A673 (cell line): ENCODE data around the gene TTC28. TPM values are rescaled to one million over a fixed set of nuclear protein-coding genes. Genes with fewer than 3 reads are reported as not detected.
A peak's percentile ranks its signal among the peaks of the same experiment; 100 is the strongest.
"Not testable (repeated sequence)": the region's sequence is repeated elsewhere in the genome, so short reads cannot be mapped to it uniquely, and the experiment has no call there.

ENCODE experiments used
- BruUV-seq: library from RNA; stranded (reverse); fragments of 400-500 nt; replicated peaks from 2 replicates; lab custom pipeline; 2021; lab: Mats Ljungman, UMichigan
- CTCF ChIA-PET: fragments of 300-600 bp; sonication (Branson Sonifier 250); formaldehyde crosslinking; loops from one replicate; lab custom pipeline; 2022; ENCODE audit warnings: antibody characterized with exemption; lab: Charles Lee
- POLR2A ChIA-PET: fragments of 300-600 bp; sonication (Branson Sonifier 250); formaldehyde crosslinking; loops from one replicate; lab custom pipeline; 2022; ENCODE audit warnings: antibody characterized with exemption; ENCODE audit not compliant: low non-redundant PET; lab: Charles Lee
- DNase-seq: peaks from one replicate; pipeline ENCODE4 v3.0.0-alpha.2; 2015; ENCODE audit warnings: low spot score
- H3K27ac ChIP-seq: fragments of 200-600 bp; sonication (generic); 2 replicates; pipeline ENCODE4 v1.5.1; 2016; ENCODE audit warnings: mixed run types, low read depth, mild to moderate bottlenecking, mixed read lengths, antibody characterized with exemption, low read length; ENCODE audit not compliant: poor library complexity, severe bottlenecking
- H3K27me3 ChIP-seq: fragments of 200-600 bp; sonication (generic); replicated peaks from 2 replicates; pipeline ENCODE4 v1.6.1; 2017; ENCODE audit warnings: mixed run types, low read depth, mild to moderate bottlenecking, mixed read lengths, antibody characterized with exemption, low read length; ENCODE audit not compliant: insufficient read depth, poor library complexity
- H3K36me3 ChIP-seq: fragments of 200-600 bp; sonication (generic); 2 replicates; pipeline ENCODE4 v1.6.1; 2016; ENCODE audit warnings: mixed run types, mild to moderate bottlenecking, mixed read lengths, antibody characterized with exemption, low read length; ENCODE audit not compliant: insufficient read depth, poor library complexity, severe bottlenecking
- H3K4me1 ChIP-seq: fragments of 200-600 bp; sonication (generic); 2 replicates; pipeline ENCODE4 v1.6.1; 2017; ENCODE audit warnings: mixed run types, mild to moderate bottlenecking, mixed read lengths, antibody characterized with exemption, low read length; ENCODE audit not compliant: insufficient read depth, poor library complexity, severe bottlenecking
- H3K4me3 ChIP-seq: fragments of 200-600 bp; sonication (generic); 2 replicates; pipeline ENCODE4 v1.5.1; 2016; ENCODE audit warnings: low read depth, mixed run types, mild to moderate bottlenecking, mixed read lengths, low read length; ENCODE audit not compliant: poor library complexity, severe bottlenecking
- H3K9me3 ChIP-seq: fragments of 200-600 bp; sonication (generic); 2 replicates; pipeline ENCODE4 v1.6.1; 2016; ENCODE audit warnings: mixed run types, low read depth, mild to moderate bottlenecking, mixed read lengths, antibody characterized with exemption, low read length; ENCODE audit not compliant: poor library complexity, severe bottlenecking
- EZH2 ChIP-seq: fragments of 200-600 bp; sonication (generic); IDR thresholded peaks from 2 replicates; pipeline ENCODE4 v1.6.1; 2017; ENCODE audit warnings: borderline replicate concordance, low read depth, mild to moderate bottlenecking, mixed read lengths, antibody characterized with exemption, low read length; ENCODE audit not compliant: poor library complexity, severe bottlenecking
- intact Hi-C: fragments of 100-400 bp; cut with micrococcal nuclease; formaldehyde crosslinking; loops from one replicate; pipeline ENCODE4 v1.10.0; 2022; ENCODE audit not compliant: unreplicated experiment
- total RNA-seq: library from RNA; stranded (reverse); gene quantifications from 2 replicates; pipeline ENCODE4 v1.2.3, GENCODE V29; 2021
- TF ChIP-seq, protein P1 (sequence below): fragments of 300-800, 200-600 bp; sonication (generic); conservative IDR thresholded peaks from 2 replicates; pipeline ENCODE4 v1.5.1; 2017; ENCODE audit warnings: low read depth, mild to moderate bottlenecking, antibody characterized with exemption, low read length, moderate library complexity, mixed read lengths

TTC28 gene
- total RNA-seq, 1 experiment from 2014 or later, result 48.7 TPM

DNA sequence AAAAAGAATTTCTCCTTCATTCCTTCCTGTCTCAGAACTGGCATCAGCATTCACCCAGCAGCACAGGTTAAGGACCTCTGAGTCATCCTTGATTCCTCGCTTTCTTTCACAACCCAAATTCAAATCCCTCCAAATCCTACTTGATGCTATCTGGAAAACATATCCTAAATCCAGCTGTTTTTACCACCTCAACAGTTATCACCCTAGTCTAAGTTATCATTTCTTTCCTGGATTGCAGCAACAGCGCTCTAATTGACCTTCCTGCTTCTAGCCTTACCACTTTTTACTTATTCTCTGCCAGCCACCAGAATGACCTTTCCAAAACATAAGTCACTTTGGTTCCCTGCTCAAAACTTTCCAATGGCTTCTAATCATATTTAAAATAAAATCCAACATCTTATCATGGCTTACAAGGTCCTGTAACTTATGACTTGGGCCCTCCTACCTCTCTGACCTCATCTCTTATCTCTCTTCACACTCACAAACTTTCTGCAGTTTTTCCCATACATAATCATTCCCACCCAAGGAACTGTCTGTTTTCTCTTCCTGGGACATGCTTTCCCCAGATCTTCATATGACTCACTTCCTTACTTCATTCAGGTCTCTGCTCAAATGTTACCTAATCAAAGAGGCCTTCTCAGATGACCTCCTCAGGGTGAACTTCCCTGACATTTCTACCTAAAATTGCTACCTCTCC, 119.4 kb downstream of the TTC28 start:
- BruUV-seq, result no TSS peak
- Histone ChIP-seq H3K27me3 (no peaks in the 10 kb centered on the region), H3K9me3 (no peaks in the 10 kb centered on the region), H3K27ac (no peak overlapping the region), H3K4me3 (no peak overlapping the region), H3K36me3 (no peaks in the 10 kb centered on the region), H3K4me1 (no peaks in the 10 kb centered on the region)
- DNase-seq, result peak; percentile 17
- intact Hi-C loops, result no loop called here
- ChIA-PET POLR2A (no interaction called here), CTCF (no interaction called here)
- no peak for TF ChIP-seq EZH2
- TF ChIP-seq, protein P1, sequence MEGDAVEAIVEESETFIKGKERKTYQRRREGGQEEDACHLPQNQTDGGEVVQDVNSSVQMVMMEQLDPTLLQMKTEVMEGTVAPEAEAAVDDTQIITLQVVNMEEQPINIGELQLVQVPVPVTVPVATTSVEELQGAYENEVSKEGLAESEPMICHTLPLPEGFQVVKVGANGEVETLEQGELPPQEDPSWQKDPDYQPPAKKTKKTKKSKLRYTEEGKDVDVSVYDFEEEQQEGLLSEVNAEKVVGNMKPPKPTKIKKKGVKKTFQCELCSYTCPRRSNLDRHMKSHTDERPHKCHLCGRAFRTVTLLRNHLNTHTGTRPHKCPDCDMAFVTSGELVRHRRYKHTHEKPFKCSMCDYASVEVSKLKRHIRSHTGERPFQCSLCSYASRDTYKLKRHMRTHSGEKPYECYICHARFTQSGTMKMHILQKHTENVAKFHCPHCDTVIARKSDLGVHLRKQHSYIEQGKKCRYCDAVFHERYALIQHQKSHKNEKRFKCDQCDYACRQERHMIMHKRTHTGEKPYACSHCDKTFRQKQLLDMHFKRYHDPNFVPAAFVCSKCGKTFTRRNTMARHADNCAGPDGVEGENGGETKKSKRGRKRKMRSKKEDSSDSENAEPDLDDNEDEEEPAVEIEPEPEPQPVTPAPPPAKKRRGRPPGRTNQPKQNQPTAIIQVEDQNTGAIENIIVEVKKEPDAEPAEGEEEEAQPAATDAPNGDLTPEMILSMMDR, result no peak

DNA sequence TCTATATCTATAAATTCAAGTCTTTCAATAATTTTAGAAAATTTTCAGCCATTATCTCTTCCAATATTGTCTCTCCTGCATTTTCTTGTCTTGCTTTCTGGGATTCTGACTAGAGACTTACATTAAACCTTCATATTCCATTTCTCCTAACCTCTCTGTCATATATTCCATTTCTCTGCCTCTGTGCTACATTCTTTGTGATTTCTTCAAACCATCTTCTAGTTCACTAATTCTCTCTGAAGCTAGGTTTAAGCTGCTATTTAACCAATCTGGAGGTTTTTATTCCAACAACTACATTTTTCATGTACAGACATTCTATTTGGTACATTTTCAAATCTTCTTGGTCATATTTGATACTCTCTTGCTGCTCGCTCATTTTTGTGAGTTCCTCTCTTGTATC, 122.5 kb downstream of the TTC28 start:
- Histone ChIP-seq H3K9me3 (no peaks in the 10 kb centered on the region), H3K36me3 (no peaks in the 10 kb centered on the region), H3K27ac (no peak overlapping the region), H3K4me1 (no peaks in the 10 kb centered on the region), H3K4me3 (no peak overlapping the region), H3K27me3 (no peaks in the 10 kb centered on the region)
- CTCF ChIA-PET, result interaction anchor here (0.6 kb wide), 1 partner anchor 68 kb away, joined by 3 read pairs; no protein-coding TSS in a partner anchor
- TF ChIP-seq EZH2, result no peak
- BruUV-seq, result no TSS peak
- no peak for DNase-seq
- intact Hi-C loops, result no loop called here
- POLR2A ChIA-PET, result no interaction called here

DNA sequence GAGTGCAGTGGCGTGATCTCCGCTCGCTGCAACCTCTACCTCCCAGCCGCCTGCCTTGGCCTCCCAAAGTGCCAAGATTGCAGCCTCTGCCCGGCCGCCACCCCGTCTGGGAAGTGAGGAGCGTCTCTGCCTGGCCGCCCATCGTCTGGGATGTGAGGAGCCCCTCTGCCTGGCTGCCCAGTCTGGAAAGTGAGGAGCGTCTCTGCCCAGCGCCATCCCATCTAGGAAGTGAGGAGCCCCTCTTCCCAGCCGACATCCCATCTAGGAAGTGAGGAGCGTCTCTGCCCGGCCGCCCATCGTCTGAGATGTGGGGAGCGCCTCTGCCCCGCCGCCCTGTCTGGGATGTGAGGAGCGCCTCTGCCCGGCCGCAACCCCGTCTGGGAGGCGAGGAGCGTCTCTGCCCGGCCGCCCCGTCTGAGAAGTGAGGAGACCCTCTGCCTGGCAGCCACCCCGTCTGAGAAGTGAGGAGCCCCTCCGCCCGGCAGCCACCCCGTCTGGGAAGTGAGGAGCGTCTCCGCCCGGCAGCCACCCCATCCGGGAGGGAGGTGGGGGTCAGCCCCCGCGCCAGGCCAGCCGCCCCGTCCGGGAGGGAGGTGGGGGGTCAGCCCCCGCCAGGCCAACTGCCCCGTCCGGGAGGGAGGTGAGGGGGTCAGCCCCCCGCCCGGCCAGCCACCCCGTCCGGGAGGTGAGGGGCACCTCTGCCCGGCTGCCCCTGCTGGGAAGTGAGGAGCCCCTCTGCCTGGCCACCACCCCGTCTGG, 126.4 kb downstream of the TTC28 start:
- CTCF ChIA-PET, H3K9me3 ChIP-seq, BruUV-seq, H3K4me1 ChIP-seq, DNase-seq, intact Hi-C loops, H3K4me3 ChIP-seq, H3K27me3 ChIP-seq, POLR2A ChIA-PET, H3K27ac ChIP-seq, H3K36me3 ChIP-seq: not testable (repeated sequence)

DNA sequence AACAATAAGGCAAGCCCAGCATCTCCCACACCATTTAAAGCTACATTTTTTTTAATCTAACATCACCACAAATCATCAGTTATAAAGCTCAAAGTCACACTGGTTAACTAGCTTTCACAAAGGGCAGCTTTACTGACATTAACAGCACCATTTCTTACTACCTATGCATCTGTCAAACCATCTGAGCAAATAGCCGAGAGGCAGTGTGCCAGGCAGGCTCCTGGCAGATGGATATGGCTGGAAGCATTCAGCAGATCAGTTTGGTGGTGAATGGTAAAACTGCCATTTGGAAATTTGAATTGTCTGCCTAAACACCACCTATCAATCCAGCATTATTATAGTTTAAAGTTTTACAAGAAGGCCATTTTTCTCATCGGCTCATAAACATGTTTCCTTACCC, 131.2 kb downstream of the TTC28 start:
- no peaks in the 10 kb centered on the region for H3K9me3 ChIP-seq
- intact Hi-C loops, result no loop called here
- ChIA-PET CTCF (no interaction called here), POLR2A (no interaction called here)
- no peak for DNase-seq
- H3K27ac ChIP-seq, result peak overlapping the region; percentile 43
- TF ChIP-seq EZH2, result no peak
- TF ChIP-seq, protein P1, result no peak
- no peaks in the 10 kb centered on the region for H3K27me3 ChIP-seq
- H3K4me3 ChIP-seq, result no peak overlapping the region
- BruUV-seq, result TSS peak; percentile 13
- H3K4me1 ChIP-seq, result peaks cover 10% of the 10 kb centered on the region
- H3K36me3 ChIP-seq, result no peaks in the 10 kb centered on the region
